HepG2 (cell line): ENCODE measurements around the gene NGB. TPM values are rescaled to one million over a fixed set of nuclear protein-coding genes. Genes with fewer than 3 reads are reported as not detected.

Experiments
- ATAC-seq: fragments of 200-7000 bp; cut with Tn5 transposase; 3 replicates; pipeline ENCODE4 v1.9.1; 2020; ENCODE audit warnings: mild to moderate bottlenecking, moderate library complexity
- BruUV-seq: library from RNA; stranded (reverse); fragments of 400-500 nt; replicated peaks from 2 replicates; lab custom pipeline; 2021; lab: Mats Ljungman, UMichigan
- CTCF ChIA-PET: fragments of 300-600 bp; formaldehyde crosslinking; extraction: SDS; loops from one replicate; lab custom pipeline; 2021; ENCODE audit warnings: low total read pairs, inconsistent platforms, low intra/inter-chr PET ratio; lab: Yijun Ruan, JAX
- POLR2A ChIA-PET: fragments of 350-600 bp; sonication (Branson Sonifier 250); formaldehyde crosslinking; loops from one replicate; lab custom pipeline; 2020; ENCODE audit warnings: antibody characterized with exemption, inconsistent platforms; lab: Yijun Ruan, JAX
- DNase-seq: peaks from one replicate; pipeline ENCODE4 v3.0.0-alpha.2; 2015; ENCODE audit warnings: low spot score
- FAIRE-seq: peaks from 3 replicates; lab custom pipeline; 2011; peaks lifted over from hg19 to GRCh38; lab: Jason Lieb, UNC
- H2AFZ ChIP-seq: one replicate; pipeline ENCODE4 v1.6.1; 2011; ENCODE audit warnings: low read length, inconsistent platforms
- H3K27ac ChIP-seq: fragments of 300-600 bp; 3 replicates; pipeline ENCODE4 v1.8.0; 2011; ENCODE audit warnings: mixed run types, mild to moderate bottlenecking, mixed read lengths, low read length, inconsistent platforms; ENCODE audit not compliant: insufficient read depth; ENCODE audit errors: extremely low read length
- H3K27me3 ChIP-seq, 2 experiments: fragments of 200-600 bp in 1 of 2; 2 replicates in 1 of 2; 3 replicates in 1 of 2; pipeline versions ENCODE4 v1.6.0 to v1.8.0; 2011; ENCODE audit warnings: low read length in 2 of 2, mild to moderate bottlenecking in 2 of 2, moderate library complexity in 2 of 2, inconsistent platforms in 1 of 2; ENCODE audit not compliant: insufficient read depth in 2 of 2, control insufficient read depth in 1 of 2
- H3K36me3 ChIP-seq, 2 experiments: fragments of 200-600 bp in 1 of 2; replicated peaks in 1 of 2; 2 replicates in 1 of 2; 3 replicates in 1 of 2; pipeline versions ENCODE4 v1.5.1 to v1.8.0; 2011; ENCODE audit warnings: low read length in 2 of 2, inconsistent platforms in 1 of 2; ENCODE audit not compliant: insufficient read depth in 2 of 2, control insufficient read depth in 1 of 2
- H3K4me1 ChIP-seq: 2 replicates; pipeline ENCODE4 v1.5.1; 2012; ENCODE audit warnings: low read length, inconsistent platforms; ENCODE audit not compliant: insufficient read depth
- H3K4me2 ChIP-seq: 2 replicates; pipeline ENCODE4 v1.6.0; 2011; ENCODE audit warnings: low read depth, low read length, inconsistent platforms
- H3K4me3 ChIP-seq, 3 experiments: fragments of 200-600 bp in 1 of 3; sonication (generic), shearing (Covaris generic) in 1 of 3; replicated peaks in 1 of 3; 2 replicates each; pipeline ENCODE4 v1.5.1; 2011 to 2016; ENCODE audit warnings: low read length in 3 of 3, inconsistent platforms in 2 of 3, low read depth in 2 of 3, mild to moderate bottlenecking in 2 of 3, control low read depth in 1 of 3, mixed read lengths in 1 of 3; ENCODE audit not compliant: insufficient read depth in 1 of 3
- H3K79me2 ChIP-seq: one replicate; pipeline ENCODE4 v1.6.1; 2011; ENCODE audit warnings: low read length, inconsistent platforms; ENCODE audit not compliant: insufficient read depth
- H3K9ac ChIP-seq: 2 replicates; pipeline ENCODE4 v1.6.0; 2011; ENCODE audit warnings: mild to moderate bottlenecking, low read depth, low read length, inconsistent platforms; ENCODE audit not compliant: insufficient read depth
- H3K9me3 ChIP-seq: 2 replicates; pipeline ENCODE4 v1.5.1; 2012; ENCODE audit warnings: mild to moderate bottlenecking, low read length
- H4K20me1 ChIP-seq: 2 replicates; pipeline ENCODE4 v1.6.0; 2011; ENCODE audit warnings: inconsistent platforms, mild to moderate bottlenecking, low read length, moderate library complexity; ENCODE audit not compliant: insufficient read depth
- FOSL2 ChIP-seq: sonication (generic); formaldehyde crosslinking; IDR thresholded peaks from 2 replicates; pipeline ENCODE4 v1.4.0; 2020; ENCODE audit warnings: missing genetic modification reagents
- FOXK1 ChIP-seq: sonication (generic); formaldehyde crosslinking; IDR thresholded peaks from 2 replicates; pipeline ENCODE4 v1.4.0; 2020; ENCODE audit warnings: low read depth, missing genetic modification reagents, borderline replicate concordance
- GATAD1 ChIP-seq: IDR thresholded peaks from 2 replicates; pipeline ENCODE4 v1.6.1; 2016; ENCODE audit warnings: missing genetic modification reagents, missing compliant biosample characterization
- MAZ ChIP-seq, 2 experiments: sonication (generic) in 1 of 2; formaldehyde crosslinking in 1 of 2; IDR thresholded peaks; 2 replicates each; pipeline versions ENCODE4 v1.5.0 to v1.6.1; 2012 to 2020; ENCODE audit warnings: low read depth in 2 of 2, mild to moderate bottlenecking in 2 of 2, borderline replicate concordance in 1 of 2, improper control_type of control experiment in 1 of 2, low read length in 1 of 2, missing genetic modification reagents in 1 of 2, moderate library complexity in 1 of 2
- MIXL1 ChIP-seq: IDR thresholded peaks from 2 replicates; pipeline ENCODE4 v1.6.1; 2016
- MTF2 ChIP-seq: sonication (generic); formaldehyde crosslinking; IDR thresholded peaks from 2 replicates; pipeline ENCODE4 v1.5.0; 2020; ENCODE audit warnings: missing genetic modification reagents, borderline replicate concordance
- NR2F6 ChIP-seq, 2 experiments: IDR thresholded peaks; 2 replicates each; pipeline ENCODE4 v1.6.1; 2016; ENCODE audit warnings: antibody characterized with exemption in 1 of 2, mild to moderate bottlenecking in 1 of 2
- NRL ChIP-seq: sonication (generic); formaldehyde crosslinking; IDR thresholded peaks from 2 replicates; pipeline ENCODE4 v1.5.0; 2020; ENCODE audit warnings: missing genetic modification reagents, mild to moderate bottlenecking, moderate library complexity, borderline replicate concordance
- PHB2 ChIP-seq: fragments of 450-650 bp; IDR thresholded peaks from 2 replicates; pipeline ENCODE4 v1.6.1; 2018; ENCODE audit not compliant: partially characterized antibody
- ZNF142 ChIP-seq: sonication (generic); formaldehyde crosslinking; IDR thresholded peaks from 2 replicates; pipeline ENCODE4 v1.4.0; 2020; ENCODE audit warnings: missing genetic modification reagents
- ZNF652 ChIP-seq: IDR thresholded peaks from 2 replicates; pipeline ENCODE4 v1.6.1; 2016; ENCODE audit warnings: low read depth, borderline replicate concordance
- ZNF687 ChIP-seq: sonication (generic); formaldehyde crosslinking; IDR thresholded peaks from 2 replicates; pipeline ENCODE4 v1.5.1; 2020; ENCODE audit warnings: mild to moderate bottlenecking, missing genetic modification reagents, moderate library complexity
- WGBS: methylation state at CpG from one replicate; pipeline ENCODE4 v1.1.6; 2017; ENCODE audit warnings: low lambda C conversion rate; 5-methylcytosine and 5-hydroxymethylcytosine counted together
- in situ Hi-C: cut with HindIII; loops from 2 replicates; pipeline ENCODE4 v1.10.0; 2017; ENCODE audit warnings: low pct_unique_long_range_greater_than_20kb; ENCODE audit not compliant: extremely low pct_ligation_motif_present
- intact Hi-C: fragments of 100-400 bp; cut with micrococcal nuclease; formaldehyde crosslinking; loops from one replicate; pipeline ENCODE4 v1.10.0; 2022; ENCODE audit not compliant: unreplicated experiment
- polyA plus RNA-seq, 8 experiments: library from polyadenylated mRNA; depleted of rRNA in 3 of 8; stranded (reverse) in 7 of 8; unstranded in 1 of 8; fragments of >200 nt; fragmentation: Illumina TruSeq in 4 of 8; extraction: Trizol in 4 of 8; gene quantifications; 2 replicates each; pipeline versions ENCODE4 v1.2.1 to v1.2.3, GENCODE V29; 2011 to 2016; ENCODE audit warnings: low read depth in 4 of 8, missing spikeins in 1 of 8, mixed read lengths in 1 of 8; ENCODE audit not compliant: insufficient read depth in 1 of 8
- total RNA-seq, 5 experiments: library from RNA; depleted of rRNA; stranded (reverse); fragments of >200 nt; fragmentation: Illumina TruSeq; extraction: Trizol; gene quantifications; 2 replicates each; pipeline ENCODE4 v1.2.3, GENCODE V29; 2016; ENCODE audit warnings: low read depth in 1 of 5

The NGB gene
- total and polyA plus RNA-seq, 2 of the 13 experiments (the other 11 are each of a cell fraction or from before 2014, with no cell fraction given), result 0.04 TPM; not detected in 1

- TF ChIP-seq ZNF142 (no peak), MIXL1 (CRISPR knock-in tag) (peak; percentile 73), MTF2 (no peak)
These were observed 31.9 kb upstream of the NGB start (continued) for GRCh38 chr14:77302926-77303325.

- Histone ChIP-seq H3K27me3 (no peaks in the 10 kb centered on the region), H3K9ac (no peak overlapping the region), H3K9me3 (no peaks in the 10 kb centered on the region), H2AFZ (no peak overlapping the region), H3K79me2 (no peaks in the 10 kb centered on the region), H3K36me3 (peaks cover 19 to 30% of the 10 kb centered on the region in 2 experiments), H3K4me3 (no peak overlapping the region), H3K27ac (no peak overlapping the region), H4K20me1 (no peaks in the 10 kb centered on the region), H3K4me1 (peaks cover 38% of the 10 kb centered on the region), H3K4me2 (no peak overlapping the region)
- CTCF ChIA-PET, result interaction anchor here (0.8 to 4.3 kb wide), 5 partner anchors 14 to 250 kb away, joined by 3 to 54 read pairs (median 9); no protein-coding TSS in a partner anchor
- ATAC-seq, result peak; percentile 70
- BruUV-seq, result no TSS peak
- in situ Hi-C loops, result loop anchor here (10.0 kb wide), 2 partner anchors 114 to 244 kb away; no protein-coding TSS in a partner anchor
- peak; percentile 75 for DNase-seq
- POLR2A ChIA-PET, result interaction anchor here (0.7 to 5.3 kb wide), 4 partner anchors 14 to 108 kb away, joined by 3 to 70 read pairs (median 4); partner anchors contain the start of genes GSTZ1 and POMT2
- FAIRE-seq, result peak; percentile 90
- 53% methylated on average over 7 of the region's 10 CpGs for WGBS
- intact Hi-C loops, result loop anchor here (1.0 kb wide), 3 partner anchors 15 to 250 kb away; no protein-coding TSS in a partner anchor
- TF ChIP-seq MAZ (IDR thresholded peaks at IDR 0.05; ENCODE audit: borderline replicate concordance, low read depth, low read length) (no peak), MAZ (CRISPR knock-in tag; IDR thresholded peaks at IDR 0.05; ENCODE audit: low read depth) (no peak), PHB2 (no peak), ZNF687 (CRISPR knock-in tag) (peak; percentile 57), FOSL2 (peak; percentile 37), GATAD1 (CRISPR knock-in tag) (0 out of 2 replicates have a peak, but pooled peaks have one; percentile 22), NR2F6 (IDR thresholded peaks at IDR 0.05) (peak; percentile 33; the same call in 1 of the 2 replicates), NR2F6 (CRISPR knock-in tag; IDR thresholded peaks at IDR 0.05) (peak; percentile 57; the same call in 1 of the 2 replicates), NRL (peak; percentile 62; the same call in 1 of the 2 replicates), FOXK1 (CRISPR knock-in tag) (peak; percentile 44; the same call in 1 of the 2 replicates), ZNF652 (peak; percentile 65; the same call in 1 of the 2 replicates)
These were observed 30.1 kb upstream of the NGB start for GRCh38 chr14:77301103-77301502.
